ENCODE data around the gene NEU1. TPM values are rescaled to one million over a fixed set of nuclear protein-coding genes. Genes with fewer than 3 reads are reported as not detected.

The NEU1 gene
- total and polyA plus RNA-seq, 2 donors (not counting 1 experiment from before 2014, with no cell fraction given), result 25.3 to 35.1 TPM

DNA sequence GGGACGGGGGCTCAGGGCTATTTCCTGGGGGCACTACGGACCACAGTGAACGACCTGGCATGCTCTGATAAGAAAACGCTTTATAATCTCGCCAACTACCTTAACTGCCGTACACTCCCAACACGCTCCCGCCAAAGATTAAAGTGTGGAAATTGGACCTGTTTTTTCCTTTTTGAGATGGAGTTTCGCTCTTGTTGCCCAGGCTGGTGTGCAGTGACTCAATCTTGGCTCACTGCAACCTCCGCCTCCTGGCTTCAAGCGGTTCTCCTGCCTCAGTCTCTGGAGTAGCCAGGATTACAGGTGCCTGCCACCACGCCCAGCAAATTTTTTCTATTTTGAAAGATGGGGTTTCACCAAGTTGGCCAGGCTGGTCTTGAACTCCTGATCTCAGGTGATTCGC lies 16.5 kb upstream of the NEU1 start:
- Histone ChIP-seq H2AFZ (ENCODE audit: insufficient read depth, low read depth, low read length, poor library complexity, severe bottlenecking) (no peak overlapping the region), H3K4me3 (ENCODE audit: control extremely low read depth in 1 of 5, extremely low read depth in 1 of 5, insufficient read depth in 1 of 5, low read depth in 2 of 5, low read length in 4 of 5) (no peak overlapping the region), H4K20me1 (ENCODE audit: control insufficient read depth, insufficient read depth, low read length, poor library complexity, severe bottlenecking) (no peaks in the 10 kb centered on the region), H3K4me1 (ENCODE audit: control insufficient read depth in 2 of 2, insufficient read depth in 2 of 2, low read length in 2 of 2) (no peaks in the 10 kb centered on the region), H3K27ac (ENCODE audit: low read length in 2 of 2) (no peak overlapping the region), H3K27me3 (replicated peaks in 1 of 4; ENCODE audit: control extremely low read depth in 1 of 4, control insufficient read depth in 3 of 4, insufficient read depth in 4 of 4, low read length in 3 of 4) (no peaks in the 10 kb centered on the region), H3K9me3 (ENCODE audit: control extremely low read depth in 1 of 3, control insufficient read depth in 2 of 3, insufficient read depth in 1 of 3, low read length in 2 of 3) (no peaks in the 10 kb centered on the region), H3K79me2 (ENCODE audit: control insufficient read depth, insufficient read depth, low read length) (no peaks in the 10 kb centered on the region), H3K36me3 (replicated peaks in 1 of 2; ENCODE audit: control extremely low read depth in 1 of 2, control insufficient read depth in 1 of 2, extremely low read depth in 1 of 2, insufficient read depth in 2 of 2, low read length in 1 of 2) (peaks cover 0 to 41% of the 10 kb centered on the region in 2 experiments), H3K4me2 (replicated peaks; ENCODE audit: low read depth, low read length, poor library complexity, severe bottlenecking) (no peak overlapping the region), H3K9ac (ENCODE audit: low read length) (no peak overlapping the region)
- no peak for DNase-seq
- no peak overlapping the region for H3K4me3 Mint-ChIP-seq
- no peaks in the 10 kb centered on the region for H3K9me3 Mint-ChIP-seq (ENCODE audit: insufficient read depth)
- no peak for TF ChIP-seq EZH2 (IDR thresholded peaks at IDR 0.05; ENCODE audit: borderline replicate concordance, insufficient read depth, low read depth, low read length, poor library complexity, severe bottlenecking)
- TF ChIP-seq, protein P1, sequence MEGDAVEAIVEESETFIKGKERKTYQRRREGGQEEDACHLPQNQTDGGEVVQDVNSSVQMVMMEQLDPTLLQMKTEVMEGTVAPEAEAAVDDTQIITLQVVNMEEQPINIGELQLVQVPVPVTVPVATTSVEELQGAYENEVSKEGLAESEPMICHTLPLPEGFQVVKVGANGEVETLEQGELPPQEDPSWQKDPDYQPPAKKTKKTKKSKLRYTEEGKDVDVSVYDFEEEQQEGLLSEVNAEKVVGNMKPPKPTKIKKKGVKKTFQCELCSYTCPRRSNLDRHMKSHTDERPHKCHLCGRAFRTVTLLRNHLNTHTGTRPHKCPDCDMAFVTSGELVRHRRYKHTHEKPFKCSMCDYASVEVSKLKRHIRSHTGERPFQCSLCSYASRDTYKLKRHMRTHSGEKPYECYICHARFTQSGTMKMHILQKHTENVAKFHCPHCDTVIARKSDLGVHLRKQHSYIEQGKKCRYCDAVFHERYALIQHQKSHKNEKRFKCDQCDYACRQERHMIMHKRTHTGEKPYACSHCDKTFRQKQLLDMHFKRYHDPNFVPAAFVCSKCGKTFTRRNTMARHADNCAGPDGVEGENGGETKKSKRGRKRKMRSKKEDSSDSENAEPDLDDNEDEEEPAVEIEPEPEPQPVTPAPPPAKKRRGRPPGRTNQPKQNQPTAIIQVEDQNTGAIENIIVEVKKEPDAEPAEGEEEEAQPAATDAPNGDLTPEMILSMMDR (IDR thresholded peaks at IDR 0.05), result no peak
- no peaks in the 10 kb centered on the region for H3K4me1 Mint-ChIP-seq
- no peak for ATAC-seq (ENCODE audit: low read depth)
- CTCF ChIA-PET, result no interaction called here
- POLR2A ChIA-PET, result interaction anchor here (0.6 kb wide), 1 partner anchor 44 kb away, joined by 3 read pairs; no protein-coding TSS in a partner anchor
- H3K27ac Mint-ChIP-seq, result no peak overlapping the region
- intact Hi-C loops (cut with micrococcal nuclease), result no loop called here
- H3K27me3 Mint-ChIP-seq, result no peaks in the 10 kb centered on the region
- 87% methylated on average over 4 of the region's 13 CpGs for WGBS (ENCODE audit: insufficient coverage)

DNA sequence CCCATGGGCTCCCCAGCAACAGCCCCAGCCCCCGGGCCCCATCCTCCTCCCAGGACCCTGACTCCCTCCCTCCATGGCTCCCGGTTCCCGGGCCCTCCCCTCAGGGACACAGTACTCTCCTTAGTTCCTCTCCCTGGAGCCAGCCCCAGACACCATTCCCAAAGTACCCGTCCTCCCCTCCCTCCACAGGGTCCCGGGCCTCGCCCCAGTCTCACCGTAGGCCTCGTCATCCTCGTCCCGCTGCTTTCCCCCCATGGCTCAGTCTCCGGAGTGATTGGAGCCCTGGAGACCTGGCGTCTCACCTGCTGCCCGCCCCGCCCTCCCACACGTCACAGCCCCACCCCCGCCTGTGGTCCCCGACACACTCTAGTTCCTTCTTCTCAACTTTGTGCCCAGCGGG lies 16.1 kb upstream of the NEU1 start, which contains the start of gene SLC44A4:
Gene SLC44A4, minus strand, starts transcription at position 272 of the 400 bp plus-strand sequence. Its CDS starts 17 bp downstream, at position 255.
- CTCF ChIA-PET, result no interaction called here
- 75% methylated on average over 16 of the region's 18 CpGs for WGBS (ENCODE audit: insufficient coverage)
- no peak within 1 kb of the TSS for H3K9ac ChIP-seq (ENCODE audit: low read length)

More for the DNA sequence above, 16.1 kb upstream of the NEU1 start, which contains the start of gene SLC44A4:
- H3K9me3 ChIP-seq (ENCODE audit: control extremely low read depth in 1 of 3, control insufficient read depth in 2 of 3, insufficient read depth in 1 of 3, low read length in 2 of 3), result no peaks in the 10 kb centered on the region
- Mint-ChIP-seq H3K4me3 (no peak within 1 kb of the TSS), H3K27ac (no peak within 1 kb of the TSS), H3K9me3 (ENCODE audit: insufficient read depth) (no peaks in the 10 kb centered on the region), H3K27me3 (no peaks in the 10 kb centered on the region), H3K4me1 (no peaks in the 10 kb centered on the region)
- ATAC-seq (ENCODE audit: low read depth) (no peak), DNase-seq (no peak)
- H3K4me1 ChIP-seq (ENCODE audit: control insufficient read depth in 2 of 2, insufficient read depth in 2 of 2, low read length in 2 of 2), result no peaks in the 10 kb centered on the region
- H3K27me3 ChIP-seq (replicated peaks in 1 of 4; ENCODE audit: control extremely low read depth in 1 of 4, control insufficient read depth in 3 of 4, insufficient read depth in 4 of 4, low read length in 3 of 4), result no peaks in the 10 kb centered on the region
- TF ChIP-seq EZH2 (IDR thresholded peaks at IDR 0.05; ENCODE audit: borderline replicate concordance, insufficient read depth, low read depth, low read length, poor library complexity, severe bottlenecking), result no peak
- TF ChIP-seq, protein P1 (IDR thresholded peaks at IDR 0.05), result no peak
- H3K36me3 ChIP-seq (replicated peaks in 1 of 2; ENCODE audit: control extremely low read depth in 1 of 2, control insufficient read depth in 1 of 2, extremely low read depth in 1 of 2, insufficient read depth in 2 of 2, low read length in 1 of 2), result peaks cover 0 to 38% of the 10 kb centered on the region in 2 experiments
- intact Hi-C loops (cut with micrococcal nuclease), result no loop called here
- H3K79me2 ChIP-seq (ENCODE audit: control insufficient read depth, insufficient read depth, low read length), result no peaks in the 10 kb centered on the region
- POLR2A ChIA-PET, result interaction anchor here (0.6 kb wide), 2 partner anchors 23 to 44 kb away, joined by 3 to 4 read pairs; partner anchors contain the start of gene ZBTB12
- H2AFZ ChIP-seq (ENCODE audit: insufficient read depth, low read depth, low read length, poor library complexity, severe bottlenecking), result no peak within 1 kb of the TSS
- no peak within 1 kb of the TSS for H3K27ac ChIP-seq (ENCODE audit: low read length in 2 of 2)
- no peaks in the 10 kb centered on the region for H4K20me1 ChIP-seq (ENCODE audit: control insufficient read depth, insufficient read depth, low read length, poor library complexity, severe bottlenecking)
- no peak within 1 kb of the TSS for H3K4me2 ChIP-seq (replicated peaks; ENCODE audit: low read depth, low read length, poor library complexity, severe bottlenecking)
- H3K4me3 ChIP-seq (ENCODE audit: control extremely low read depth in 1 of 5, extremely low read depth in 1 of 5, insufficient read depth in 1 of 5, low read depth in 2 of 5, low read length in 4 of 5), result no peak within 1 kb of the TSS
